NCI-H1436 (cell line): ENCODE measurements around the gene USP2.
A peak's percentile ranks its signal among the peaks of the same experiment; 100 is the strongest.

Experiments used
- DNase-seq: peaks from one replicate; lab custom pipeline; 2025; lab: John Stamatoyannopoulos, UW

Gene USP2

DNA sequence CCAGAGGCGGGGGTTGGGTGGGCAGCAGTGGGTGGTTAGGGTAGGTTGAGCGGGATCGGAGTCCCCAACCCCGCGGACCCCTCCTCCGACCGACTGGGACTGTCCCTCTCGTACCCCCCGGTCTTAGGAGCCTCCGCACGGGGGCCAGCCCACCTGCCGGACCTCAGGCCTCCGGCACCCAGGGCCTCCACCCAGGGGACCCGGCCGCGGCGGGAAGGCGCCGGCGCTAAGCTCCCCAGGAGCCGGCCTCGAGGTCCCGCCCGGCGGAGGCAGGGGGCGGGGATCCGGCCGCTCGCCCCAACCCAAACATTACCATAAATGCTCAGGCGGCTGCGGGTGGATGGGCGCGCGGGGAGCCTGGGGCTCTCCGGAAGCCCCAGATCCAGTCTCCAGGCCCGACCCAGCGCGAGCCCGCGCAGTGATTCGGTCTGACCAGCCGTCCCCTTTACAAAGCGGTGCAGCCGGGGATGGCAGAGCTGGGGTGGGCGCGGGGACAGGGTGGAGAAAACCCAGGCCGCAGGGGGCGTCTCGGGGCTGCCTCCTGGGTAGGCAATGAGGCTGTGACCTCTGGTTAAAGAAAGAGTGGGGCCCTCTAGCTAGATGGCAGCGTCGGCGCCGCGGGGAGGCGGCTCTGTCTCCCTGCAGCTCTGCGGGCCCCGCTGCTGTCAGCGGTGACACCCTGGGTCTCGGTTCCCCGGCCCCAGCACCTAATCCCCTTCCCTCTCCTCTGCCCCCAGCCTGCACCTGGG, 60.5 kb downstream of the USP2 start:
- DNase-seq: no peak

DNA sequence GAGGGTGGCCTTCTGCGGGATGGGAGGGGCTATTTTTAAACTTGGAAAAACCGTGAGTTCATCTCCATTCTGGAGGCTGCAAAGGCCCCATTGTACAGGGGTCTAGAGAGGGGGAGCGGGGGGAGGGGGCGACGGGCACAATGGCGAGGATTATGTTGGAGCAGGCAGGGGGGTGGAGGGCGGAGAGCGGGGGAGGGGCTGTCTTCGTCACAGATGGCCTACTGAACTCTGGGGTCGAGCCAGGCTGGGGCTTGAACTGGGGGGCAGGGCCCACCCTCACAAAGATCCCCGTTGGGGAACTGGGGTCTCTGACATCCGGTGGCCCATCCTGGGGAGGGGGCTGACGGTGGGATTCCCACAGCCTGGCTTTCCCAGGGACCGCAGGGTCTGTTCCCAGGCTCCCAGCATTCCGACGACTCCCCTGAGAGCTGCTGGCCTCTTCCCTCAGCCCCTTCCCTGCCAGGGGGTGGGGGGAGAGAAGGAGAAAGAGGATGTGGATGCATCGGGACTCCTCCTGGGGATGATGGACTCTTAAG, 61.2 kb downstream of the USP2 start:
- DNase-seq: no peak

DNA sequence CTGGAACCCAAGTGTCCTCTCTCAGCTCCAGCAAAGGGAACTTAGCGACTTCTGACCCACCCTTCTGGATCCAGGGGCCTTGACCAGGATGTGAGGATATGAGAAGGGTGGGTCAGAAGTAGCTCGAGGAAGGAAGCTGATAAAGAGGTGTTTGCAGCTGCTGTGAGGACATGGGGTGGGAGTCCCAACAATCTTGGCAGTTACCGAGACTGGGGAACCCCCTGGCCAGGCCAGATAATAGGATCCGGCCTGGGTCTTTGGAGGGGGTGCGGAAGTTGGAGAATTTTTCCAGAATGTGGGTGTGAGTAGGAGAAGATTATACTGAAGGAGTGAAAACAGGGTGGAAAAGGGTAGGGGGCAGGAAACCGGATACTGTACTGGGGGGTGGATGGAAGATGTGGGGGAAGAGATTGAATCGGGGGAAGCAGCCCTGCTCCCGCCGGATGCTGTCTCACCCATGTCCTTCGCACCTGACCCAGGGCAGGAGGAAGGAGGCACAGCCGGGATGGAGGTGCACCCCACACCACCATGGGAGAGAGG, 61.7 kb downstream of the USP2 start:
- DNase-seq: no peak

DNA sequence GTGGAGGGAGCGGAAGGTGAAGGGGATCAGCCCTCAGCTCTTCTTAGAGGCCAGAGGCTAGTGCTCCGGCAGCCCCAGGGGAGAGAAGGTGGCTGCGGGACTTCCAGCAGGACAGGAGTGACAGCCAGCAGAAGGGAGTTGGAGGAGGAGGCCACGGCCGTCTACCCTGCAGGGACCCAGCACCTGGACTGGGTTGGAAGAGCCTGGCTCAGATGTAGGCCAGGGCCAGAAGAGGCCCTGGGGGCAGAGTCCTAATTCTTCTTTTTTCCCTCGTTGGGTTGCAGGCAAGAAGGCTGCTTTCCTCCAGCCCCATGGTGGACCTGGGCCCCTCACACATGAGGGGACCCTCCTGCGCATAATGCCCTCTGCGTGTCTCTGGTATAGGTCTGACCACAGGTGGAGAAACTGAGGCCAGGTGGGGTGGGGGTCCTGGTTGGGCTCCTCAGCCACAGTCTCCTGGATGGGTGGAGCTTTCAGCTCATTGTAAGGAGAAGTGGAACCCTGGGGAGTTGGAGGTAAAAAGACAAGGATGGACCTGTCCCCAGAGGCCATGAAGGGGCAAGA, 62.3 kb downstream of the USP2 start:
- no peak for DNase-seq

DNA sequence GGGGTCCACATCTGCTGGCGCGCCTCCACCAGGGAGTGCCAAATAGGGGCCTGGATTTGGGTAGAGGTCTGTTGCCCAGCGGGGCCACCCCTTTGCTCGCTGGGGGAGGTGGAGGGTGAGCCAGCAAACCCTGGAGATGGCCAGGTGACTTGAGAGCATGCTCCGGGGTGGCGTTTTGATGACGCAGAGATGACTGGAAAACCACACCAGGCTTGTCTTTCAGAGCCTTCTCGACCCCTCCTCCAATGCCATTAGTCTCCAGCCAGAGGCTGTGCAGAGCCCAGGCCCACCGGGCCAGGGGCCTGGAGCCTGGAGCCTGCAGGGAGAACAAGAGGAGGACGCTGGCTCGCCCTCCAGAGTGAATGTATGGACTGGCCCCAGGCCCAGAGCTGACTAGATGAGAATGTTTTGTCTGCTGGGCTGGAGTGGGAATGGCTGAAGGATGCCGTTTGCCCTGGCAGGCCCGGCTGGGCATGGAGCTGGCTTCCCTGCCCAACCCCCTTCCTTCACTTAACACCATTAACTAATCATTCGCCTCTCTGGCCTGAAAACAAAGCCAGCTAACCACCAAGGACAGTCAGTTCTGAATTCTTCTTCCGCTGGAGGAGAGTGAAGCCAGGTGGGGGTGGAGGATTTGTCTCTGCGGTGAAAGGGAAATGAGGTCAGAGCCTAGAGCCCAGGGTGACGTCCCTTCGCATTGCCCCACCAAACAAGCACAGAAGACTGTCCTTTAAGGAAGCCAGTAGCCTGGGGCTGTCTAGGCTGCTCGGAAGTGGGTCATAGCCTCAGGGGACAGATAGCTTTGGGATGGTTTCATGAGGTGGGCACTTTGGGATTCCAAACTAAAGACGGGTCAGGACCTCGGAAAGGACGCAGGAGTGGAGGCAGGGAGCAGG, 63.0 kb downstream of the USP2 start:
- DNase-seq: no peak

DNA sequence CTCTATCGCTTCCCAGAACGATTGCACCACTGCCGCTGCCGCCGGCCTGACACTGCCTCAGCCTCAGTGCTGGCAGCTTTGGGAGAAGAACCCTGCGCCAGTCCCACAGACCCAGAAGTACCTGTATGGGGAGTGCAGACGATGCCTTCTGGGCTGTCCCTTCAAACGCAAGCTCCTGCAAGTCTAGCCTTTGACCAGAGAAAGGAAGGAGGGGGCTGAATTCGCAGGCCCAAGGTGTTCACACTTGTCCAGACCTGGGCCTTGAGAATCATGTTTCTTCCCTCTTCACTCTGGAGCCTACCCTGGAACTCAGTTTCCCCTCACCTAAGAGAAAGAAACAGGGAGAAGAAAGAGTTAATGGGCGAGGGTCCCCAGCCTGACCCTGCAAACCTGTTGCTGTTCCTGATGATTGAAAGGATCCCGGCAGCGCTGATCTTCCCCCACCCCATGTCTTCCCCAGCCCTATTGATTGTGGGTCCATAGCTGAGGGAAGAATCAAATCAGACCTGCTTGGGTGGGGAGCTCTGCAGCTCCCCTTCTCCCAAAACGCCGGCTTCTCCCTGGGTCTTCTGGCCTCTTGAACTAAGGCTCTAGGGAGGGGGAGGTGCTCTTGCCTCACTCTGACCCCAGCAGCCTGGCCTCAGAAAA, 63.8 kb downstream of the USP2 start:
- DNase-seq: no peak

DNA sequence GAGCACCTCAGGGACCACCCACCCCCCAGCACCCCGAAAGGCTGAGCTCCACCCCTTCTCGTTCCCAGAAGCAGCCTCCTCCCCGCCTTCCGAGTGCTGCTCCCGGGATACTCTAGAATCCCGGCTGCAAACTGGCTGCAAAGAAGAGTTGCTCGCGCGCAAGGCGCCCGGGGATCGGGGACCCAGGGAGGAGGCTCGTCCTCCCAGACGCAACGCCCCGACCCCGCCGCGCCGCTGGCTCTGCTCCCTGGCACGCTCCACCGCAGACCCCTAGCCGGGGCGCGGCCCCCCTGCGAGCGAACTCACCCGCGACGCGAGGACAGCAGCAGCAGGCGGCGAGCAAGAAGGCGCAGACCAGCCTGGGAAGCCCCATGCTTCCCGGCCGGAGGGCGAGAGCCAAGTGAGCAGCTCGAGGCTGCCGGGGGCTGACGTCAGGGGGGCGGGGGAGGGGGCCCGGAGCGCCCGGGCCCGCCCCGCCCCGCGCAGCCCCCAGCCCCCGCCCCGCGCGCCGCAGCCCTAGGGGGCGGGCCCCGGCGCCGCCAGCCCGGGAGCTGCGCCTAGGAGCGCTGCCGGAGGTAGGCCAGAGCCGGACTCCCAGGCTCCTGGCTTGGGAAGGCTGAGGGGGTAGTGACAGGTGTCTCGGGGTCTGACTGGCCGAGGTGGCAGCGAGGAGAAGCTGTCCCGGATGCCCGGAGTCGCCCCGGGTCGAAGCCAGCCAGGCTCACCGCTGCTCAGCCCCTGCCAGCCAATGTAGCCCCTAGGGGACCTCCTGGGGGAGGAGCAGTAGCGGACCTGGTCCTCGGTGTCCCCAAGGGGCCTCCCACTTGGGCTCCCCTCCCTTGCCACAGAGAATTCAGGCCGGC, 64.5 kb downstream of the USP2 start, which contains the start of gene MCAM:
MCAM (minus strand) TSS at position 402 of the 863 bp plus-strand sequence; CDS start at position 373, 29 bp downstream.
- peak; percentile 65 for DNase-seq

DNA sequence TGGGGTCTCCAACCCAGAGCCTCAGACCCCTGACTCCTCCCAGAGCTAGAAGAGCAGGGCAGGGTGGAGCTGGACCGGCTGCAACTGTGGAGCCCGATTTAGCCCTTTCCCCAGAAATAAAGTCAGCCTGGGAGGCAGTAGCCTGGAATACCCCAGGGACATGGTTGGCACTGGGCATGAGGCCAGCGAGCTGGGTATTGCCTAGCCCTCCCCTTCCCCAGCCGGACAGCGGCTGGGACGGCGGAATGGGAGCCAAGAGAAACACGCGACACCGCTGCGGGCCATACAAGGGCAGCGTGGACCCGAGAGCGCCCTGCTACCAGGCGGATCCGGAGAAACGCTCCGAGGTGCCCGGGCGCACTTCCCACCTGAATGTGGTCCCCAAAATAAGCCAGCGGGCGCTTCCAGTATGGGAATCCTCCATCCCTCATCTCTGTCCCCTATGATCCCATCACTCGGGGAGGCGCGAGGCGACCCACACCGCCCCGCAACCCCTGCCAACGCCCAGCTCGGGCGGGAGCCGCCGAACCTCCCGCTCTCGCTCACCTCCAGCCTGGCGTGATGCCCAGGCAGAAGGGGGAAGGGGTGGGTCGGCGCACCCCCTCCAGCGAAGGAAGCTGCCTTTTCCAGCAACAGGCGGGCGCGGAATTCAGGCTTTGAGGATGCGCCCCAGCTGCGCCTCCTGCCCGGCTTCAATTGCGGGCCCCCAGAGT, 65.3 kb downstream of the USP2 start:
- DNase-seq: peak; percentile 38

DNA sequence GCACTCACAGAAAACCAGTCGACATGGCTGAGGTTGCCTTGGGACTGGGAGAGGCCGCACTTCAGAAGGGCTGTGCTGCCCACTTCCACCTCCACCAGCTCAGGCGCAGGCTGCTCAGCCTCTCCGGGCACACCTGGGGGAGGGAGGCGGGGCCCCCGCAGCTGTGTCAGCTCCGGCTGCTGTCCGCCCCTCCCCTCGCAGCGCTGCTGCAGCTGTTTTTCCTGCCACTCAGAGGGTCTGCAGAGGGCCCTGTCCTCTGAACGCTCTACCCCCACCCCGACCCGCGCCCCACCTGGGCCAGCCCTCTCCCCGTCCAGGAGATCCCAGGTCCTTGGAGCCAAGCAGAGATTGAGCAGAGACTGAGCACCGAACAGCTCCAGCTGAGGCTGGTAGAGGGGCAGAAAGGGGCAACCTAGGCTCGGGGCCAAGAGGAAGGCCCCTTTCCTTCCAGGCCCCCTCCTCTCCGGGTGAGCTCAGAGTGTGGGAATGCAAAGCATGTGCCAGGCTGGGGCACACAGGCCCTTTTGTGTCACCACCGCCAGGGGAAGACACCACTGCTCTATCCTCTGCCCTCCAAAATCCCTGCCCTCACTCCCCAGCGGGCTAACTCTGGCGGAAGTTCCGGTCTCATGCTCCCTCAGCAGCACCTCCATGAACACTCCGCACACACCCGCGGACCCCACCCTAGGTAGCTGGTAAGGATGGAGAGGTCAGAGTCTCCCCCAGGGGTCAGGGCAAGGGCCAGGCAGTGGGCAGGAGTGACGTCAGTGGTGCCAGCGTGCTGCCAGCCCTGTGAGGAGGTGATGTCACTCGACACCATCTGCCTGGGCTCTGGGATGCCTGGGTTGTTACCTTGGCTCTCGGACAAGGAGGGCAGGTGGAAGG, 66.1 kb downstream of the USP2 start:
- DNase-seq: no peak

DNA sequence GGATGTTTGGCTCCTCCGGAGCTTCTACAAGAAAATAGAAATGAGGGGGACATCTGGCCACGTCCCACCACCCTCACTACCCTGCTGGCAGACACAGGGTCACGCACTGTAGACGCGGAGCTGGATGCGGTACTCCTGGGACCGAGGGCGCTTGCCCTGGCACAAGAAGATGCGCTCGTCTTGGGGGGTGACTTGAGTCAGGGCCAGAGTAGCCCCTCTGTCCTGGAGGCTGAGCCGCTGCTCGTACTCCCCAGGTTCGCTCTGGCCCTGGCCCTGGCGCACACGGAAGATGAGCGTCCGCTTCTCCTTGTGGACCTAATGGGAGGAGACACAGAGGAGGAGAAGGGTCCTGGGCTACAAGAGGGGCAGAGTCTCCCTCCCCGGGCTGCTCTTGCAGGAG, 66.8 kb downstream of the USP2 start:
- DNase-seq: no peak

DNA sequence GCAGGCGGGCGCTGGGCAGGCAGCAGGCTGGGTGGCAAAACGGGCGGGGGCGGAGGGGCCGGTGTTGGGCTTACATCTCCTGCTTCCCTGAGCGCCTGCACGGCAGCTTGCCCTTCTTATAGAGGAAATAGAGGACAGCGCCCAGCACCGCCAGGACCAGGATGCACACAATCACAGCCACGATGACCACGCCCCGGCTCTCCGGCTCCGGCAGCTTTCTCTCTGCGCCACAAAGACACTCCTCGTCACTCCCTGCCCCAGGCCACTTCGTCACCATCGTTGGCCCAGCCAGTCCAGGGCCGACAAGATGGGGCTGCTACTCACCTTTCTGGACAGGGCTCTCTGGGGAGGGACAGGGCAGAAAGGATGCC, 70.8 kb downstream of the USP2 start:
- DNase-seq: no peak

DNA sequence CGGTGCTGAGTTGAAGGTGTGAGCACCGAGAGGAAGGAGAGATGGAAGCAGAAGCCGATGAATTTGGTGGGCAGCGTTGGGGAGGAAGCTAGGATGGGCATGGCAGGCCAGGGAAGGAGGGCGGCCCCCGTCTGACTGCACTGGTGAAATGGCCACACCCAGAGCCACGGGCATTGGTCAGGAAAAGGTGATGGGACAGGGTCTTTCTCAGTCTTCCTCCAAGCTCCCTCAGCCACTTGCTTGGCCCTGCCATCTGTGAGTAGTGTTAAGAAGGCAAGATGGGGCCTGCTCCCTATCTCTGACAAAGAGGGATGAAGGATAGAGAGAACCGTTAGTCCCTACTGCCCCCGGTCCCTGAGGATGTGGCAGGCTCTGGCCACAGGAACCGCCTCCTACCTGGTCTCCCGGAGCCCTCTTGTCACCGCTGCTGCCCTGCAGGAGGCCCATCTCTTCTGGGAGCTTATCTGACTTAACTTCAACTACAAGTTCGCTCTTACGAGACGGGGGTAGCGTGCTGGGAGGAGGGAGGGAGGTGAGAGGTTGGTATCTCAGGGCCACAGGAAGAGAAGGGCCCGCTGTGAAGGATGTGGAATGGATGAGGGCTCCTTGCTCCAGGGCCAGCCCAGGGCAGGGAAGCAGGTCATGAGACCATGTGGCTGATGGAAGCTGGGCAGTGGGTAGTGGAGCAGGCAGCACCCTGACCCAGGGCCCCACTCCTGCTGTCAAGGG, 71.4 kb downstream of the USP2 start:
- DNase-seq: no peak

DNA sequence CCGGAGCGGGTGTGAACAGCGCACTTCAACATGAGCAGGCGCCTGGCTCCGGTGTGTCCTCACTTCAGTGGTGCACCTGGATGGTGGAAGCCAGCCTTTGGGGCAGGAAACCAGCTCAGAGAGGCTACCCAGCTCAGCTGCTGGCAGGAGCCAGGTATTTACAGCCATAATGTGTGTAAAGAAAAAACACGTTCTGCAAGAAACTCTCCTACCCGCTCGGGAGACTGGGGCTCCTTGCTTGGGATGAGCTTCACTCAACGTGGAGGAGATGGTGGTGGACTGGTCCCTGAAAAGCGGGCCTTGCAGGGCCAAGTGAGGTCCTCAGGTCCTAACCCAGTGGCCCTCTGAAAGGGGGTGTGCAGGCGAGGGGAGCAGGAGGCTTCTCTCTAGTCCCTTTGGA, 72.1 kb downstream of the USP2 start:
- DNase-seq: no peak

DNA sequence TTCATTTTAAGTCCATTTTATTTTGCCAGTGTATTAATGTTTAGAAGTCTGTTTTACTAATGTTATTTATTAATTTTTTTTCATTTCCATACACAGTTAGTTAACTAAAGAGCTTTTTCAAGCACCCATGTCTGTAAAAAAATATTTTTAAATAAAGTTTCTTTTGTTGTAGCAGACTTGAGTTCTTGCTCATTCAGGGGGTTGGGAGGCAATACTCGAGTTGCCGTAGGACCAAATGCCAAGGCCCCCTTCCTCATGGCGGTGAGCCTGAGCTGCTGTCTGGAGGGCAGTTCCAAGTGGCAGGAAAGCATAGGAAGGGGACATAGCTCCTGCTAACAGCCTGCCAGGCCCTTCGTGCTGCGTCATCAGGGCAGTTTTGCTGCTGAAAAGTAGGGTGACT, 73.5 kb downstream of the USP2 start:
- DNase-seq: no peak

DNA sequence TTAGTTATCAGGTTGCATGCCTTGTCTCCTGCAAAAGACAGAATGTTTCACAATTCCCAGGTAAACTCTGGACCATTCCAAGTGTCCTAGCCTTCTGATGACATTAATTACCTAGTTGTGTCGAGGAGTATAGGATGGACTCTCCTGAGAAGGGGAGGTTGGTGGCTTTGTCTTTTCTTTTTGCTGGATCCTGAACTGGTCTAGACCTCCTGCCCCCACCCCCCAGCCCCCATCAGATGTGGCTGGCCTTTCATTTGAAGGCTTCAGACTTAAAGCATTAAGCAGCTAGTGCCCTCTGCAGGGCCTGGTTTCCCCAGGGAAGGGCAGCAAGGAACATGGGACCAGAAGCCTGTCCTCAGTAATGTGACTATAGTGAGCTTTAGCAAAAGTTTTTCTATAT, 74.3 kb downstream of the USP2 start:
- DNase-seq: no peak

DNA sequence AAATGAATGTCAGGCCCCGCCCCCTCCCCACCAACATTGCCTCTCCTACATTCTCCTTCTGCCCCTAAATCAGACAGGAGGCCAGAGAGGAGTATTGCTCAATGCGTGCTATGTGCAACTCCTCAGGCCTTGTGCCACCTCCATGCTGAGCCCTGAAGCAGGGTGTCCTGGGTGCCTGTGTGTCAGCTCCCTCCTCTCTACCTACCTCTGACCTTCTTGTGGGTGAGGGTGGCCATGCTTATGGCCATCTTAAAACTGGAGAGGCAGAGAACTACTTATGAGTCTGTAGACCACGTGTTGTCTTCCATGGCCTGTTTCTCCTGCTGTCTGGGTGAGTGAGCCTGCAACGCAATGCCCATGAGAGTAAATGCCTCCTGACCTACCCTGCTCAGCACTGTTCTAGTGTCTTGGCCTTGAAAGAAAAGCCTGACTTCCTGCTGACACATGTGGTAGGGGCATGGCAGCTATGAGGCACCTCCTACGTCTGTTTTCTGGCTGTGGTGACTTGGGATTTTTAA, 75.1 kb downstream of the USP2 start:
- no peak for DNase-seq

DNA sequence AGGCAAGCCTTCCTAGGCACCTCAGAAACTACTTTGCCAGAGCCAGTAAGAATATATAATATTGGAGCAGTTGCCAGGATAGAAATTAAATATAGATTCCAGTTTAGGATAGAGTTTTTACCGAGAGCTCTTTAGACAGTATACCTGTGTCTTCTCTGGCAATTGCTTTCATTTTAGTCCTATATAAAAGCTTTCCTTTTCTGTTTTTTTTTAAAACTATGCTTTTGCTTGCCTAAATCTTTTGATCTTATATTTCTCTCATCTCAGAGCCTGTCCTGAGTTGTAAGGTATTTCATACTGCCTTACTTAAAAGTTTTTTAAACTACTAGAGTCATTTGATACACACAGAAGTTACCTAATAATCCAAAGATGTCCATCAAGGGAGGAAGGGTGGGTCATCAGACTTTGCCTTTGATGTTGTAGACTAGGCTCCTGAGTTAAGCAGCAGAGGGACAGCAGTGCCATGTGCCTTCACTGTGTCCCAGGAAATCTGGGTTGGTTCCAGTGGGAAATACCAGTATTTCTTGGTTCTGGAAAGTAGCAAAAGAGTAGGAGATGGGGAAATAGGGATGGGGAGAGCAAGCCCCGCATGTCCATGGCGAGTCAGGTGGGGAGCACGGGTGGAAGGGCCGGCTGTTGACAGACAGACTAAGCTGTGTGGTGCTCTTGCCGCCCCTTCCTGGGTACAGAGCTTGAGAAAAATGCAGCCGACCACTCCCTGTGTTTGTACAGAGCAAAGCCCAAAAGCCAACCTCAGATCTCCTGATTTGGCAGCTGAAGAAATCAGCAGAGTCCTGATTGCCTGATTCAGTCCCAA, 75.7 kb downstream of the USP2 start:
- DNase-seq: no peak
